Measurements from ENCODE around the gene MIGA2. TPM values are rescaled to one million over a fixed set of nuclear protein-coding genes. Genes with fewer than 3 reads are reported as not detected.

Gene MIGA2
- total RNA-seq, 2 experiments from 2014 or later = 33.8 to 43.1 TPM

DNA sequence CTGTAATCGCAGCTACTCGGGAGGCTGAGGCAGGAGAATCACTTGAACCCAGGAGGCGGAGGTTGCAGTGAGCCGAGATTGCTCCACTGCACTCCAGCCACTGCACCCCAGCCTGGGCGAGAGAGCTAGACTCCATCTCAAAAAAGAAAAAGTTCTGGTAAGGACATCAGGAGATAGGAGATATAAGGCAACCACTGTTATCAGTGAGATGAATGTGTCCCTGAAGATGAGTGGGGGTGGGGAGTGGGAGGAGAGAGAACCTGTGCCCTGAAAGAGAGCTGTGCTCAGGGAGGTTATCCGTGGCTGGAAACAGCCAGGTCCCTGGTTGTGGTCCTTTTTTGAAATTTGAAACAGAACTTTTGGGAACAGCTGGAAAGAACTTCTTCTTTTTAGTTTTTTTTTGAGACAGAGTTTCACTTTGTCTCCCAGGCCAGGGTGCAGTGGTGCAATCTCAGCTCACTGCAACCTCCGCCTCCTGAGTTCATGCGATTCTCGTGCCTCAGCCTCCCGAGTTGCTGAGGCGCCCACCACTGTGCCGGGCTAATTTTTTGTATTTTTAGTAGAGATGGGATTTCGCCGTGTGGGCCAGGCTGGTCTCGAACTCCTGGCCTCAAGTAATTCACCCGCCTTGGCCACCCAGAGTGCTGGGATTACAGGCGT lies 77.3 kb downstream of the MIGA2 start:
- DNase-seq = no peak
- no peaks in the 10 kb centered on the region for H3K27me3 Mint-ChIP-seq
- no peak overlapping the region for H3K27ac Mint-ChIP-seq
- H3K4me3 Mint-ChIP-seq = no peak overlapping the region
- ChIA-PET CTCF (interaction anchor here (1.4 to 2.6 kb wide), 4 partner anchors 11 to 26 kb away, joined by 3 to 13 read pairs (median 7); no protein-coding TSS in a partner anchor), POLR2A (interaction anchor here (0.9 kb wide), 1 partner anchor 27 kb away, joined by 3 read pairs; no protein-coding TSS in a partner anchor)
- H3K36me3 Mint-ChIP-seq (ENCODE audit: low read depth) = peaks cover 3% of the 10 kb centered on the region
- H3K4me1 Mint-ChIP-seq = peaks cover 37% of the 10 kb centered on the region
- no peaks in the 10 kb centered on the region for H3K9me3 Mint-ChIP-seq

DNA sequence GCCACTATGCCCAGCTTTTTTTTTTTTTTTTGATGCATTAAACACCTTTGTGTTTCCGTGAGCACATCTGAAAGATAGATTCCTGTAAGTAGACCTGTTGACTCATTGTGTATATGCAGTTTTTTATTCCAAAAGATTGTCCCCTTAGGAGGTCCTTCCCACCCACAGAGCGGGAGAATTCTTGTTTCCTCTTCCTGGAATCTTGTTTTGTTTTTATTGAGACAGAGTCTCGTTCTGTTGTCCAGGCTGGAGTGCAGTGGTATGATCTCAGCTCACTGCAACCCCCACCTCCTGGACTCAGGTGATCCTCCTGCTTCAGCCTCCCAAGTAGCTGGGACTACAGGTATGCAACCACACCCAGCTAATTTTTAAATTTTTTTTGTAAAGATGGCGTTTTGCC lies 82.4 kb downstream of the MIGA2 start:
- no peaks in the 10 kb centered on the region for H3K9me3 Mint-ChIP-seq
- H3K4me1 Mint-ChIP-seq = peaks cover 17% of the 10 kb centered on the region
- ChIA-PET CTCF (interaction anchor here (1.5 to 1.6 kb wide), 2 partner anchors 13 kb away, joined by 4 to 7 read pairs; no protein-coding TSS in a partner anchor), POLR2A (interaction anchor here (0.6 kb wide), 1 partner anchor 89 kb away, joined by 4 read pairs; no protein-coding TSS in a partner anchor)
- no peaks in the 10 kb centered on the region for H3K27me3 Mint-ChIP-seq
- H3K36me3 Mint-ChIP-seq (ENCODE audit: low read depth) = peaks cover 14% of the 10 kb centered on the region
- H3K4me3 Mint-ChIP-seq = no peak overlapping the region
- DNase-seq = no peak
- no peak overlapping the region for H3K27ac Mint-ChIP-seq

DNA sequence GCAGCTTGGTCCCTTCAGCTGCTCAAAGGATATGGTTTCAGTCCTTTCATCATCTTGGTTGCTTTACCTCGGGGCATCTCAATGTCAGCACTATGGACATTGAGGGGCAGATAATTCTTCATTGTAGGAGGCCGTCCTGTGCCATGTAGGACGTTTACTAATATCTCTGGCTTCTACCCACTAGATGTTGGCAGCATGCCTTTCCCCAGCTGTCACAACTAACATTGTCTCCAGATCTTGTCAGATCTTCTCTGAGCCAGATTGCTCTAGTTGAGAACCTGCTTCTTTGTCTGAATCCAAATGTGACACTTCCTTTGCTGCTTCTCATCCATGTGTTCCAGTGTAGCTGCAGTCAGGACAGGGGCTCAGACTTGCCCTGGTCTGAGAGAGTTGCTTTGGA lies 85.1 kb downstream of the MIGA2 start:
- Mint-ChIP-seq H3K4me3 (no peak overlapping the region), H3K9me3 (no peaks in the 10 kb centered on the region), H3K4me1 (peaks cover 3% of the 10 kb centered on the region), H3K36me3 (ENCODE audit: low read depth) (peaks cover 12% of the 10 kb centered on the region), H3K27ac (no peak overlapping the region), H3K27me3 (no peaks in the 10 kb centered on the region)
- ChIA-PET CTCF (interaction anchor here (0.6 to 3.4 kb wide), 5 partner anchors 10 to 505 kb away, joined by 3 to 21 read pairs (median 3); partner anchors contain the start of gene NTMT1), POLR2A (no interaction called here)
- DNase-seq = no peak

Other genes starting within 250 kb of the MIGA2 start
- gene TBC1D13, start 249.4 kb upstream of the MIGA2 start, total RNA-seq = 10 to 100 TPM; 18.4 to 21.1 TPM
- 10 to 100 TPM; 10.2 to 11.3 TPM for gene ENDOG, start 218.1 kb upstream of the MIGA2 start, total RNA-seq
- gene SPOUT1, start 206.8 kb upstream of the MIGA2 start, total RNA-seq = 10 to 100 TPM; 60.5 to 75.0 TPM
- 10 to 100 TPM; 15.2 to 17.7 TPM for gene KYAT1, start 154.7 kb upstream of the MIGA2 start, total RNA-seq
- gene LRRC8A, start 154.5 kb upstream of the MIGA2 start, total RNA-seq = 10 to 100 TPM; 42.4 to 48.0 TPM
- gene PHYHD1, start 115.6 kb upstream of the MIGA2 start, total RNA-seq = 1 to 10 TPM; 1.2 to 2.2 TPM
- gene DOLK, start 89.0 kb upstream of the MIGA2 start, total RNA-seq = 1 to 10 TPM; 8.4 to 9.2 TPM
- 10 to 100 TPM; 87.7 to 87.8 TPM for gene NUP188, start 88.9 kb upstream of the MIGA2 start, total RNA-seq
- gene SH3GLB2, start 8.3 kb upstream of the MIGA2 start, total RNA-seq = 100 to 1,000 TPM; 111 to 124 TPM
- gene DOLPP1, start 44.5 kb downstream of the MIGA2 start, total RNA-seq = 10 to 100 TPM; 19.5 to 19.6 TPM
- gene CRAT, start 74.2 kb downstream of the MIGA2 start, total RNA-seq = 10 to 100 TPM; 20.4 to 25.2 TPM
- 100 to 1,000 TPM in 1 of 2 experiments, 10 to 100 TPM in 1; 96.4 to 111 TPM for gene PTPA, start 74.8 kb downstream of the MIGA2 start, total RNA-seq
- 1 to 10 TPM; 1.8 to 2.3 TPM for gene IER5L, start 141.6 kb downstream of the MIGA2 start, total RNA-seq